Common myeloid progenitor, CD34-positive (primary cell): ENCODE measurements around the gene SPNS2.

Source experiments
- CTCF ChIA-PET: fragments of 350-600 bp; sonication (Branson Sonifier 250); formaldehyde crosslinking; loops from one replicate; lab custom pipeline; 2021; ENCODE audit warnings: antibody characterized with exemption; lab: Charles Lee
- POLR2A ChIA-PET: fragments of 350-600 bp; sonication (Branson Sonifier 250); formaldehyde crosslinking; loops from one replicate; lab custom pipeline; 2021; ENCODE audit warnings: antibody characterized with exemption; lab: Charles Lee
- DNase-seq, 3 donors: peaks; one replicate each; pipeline versions ENCODE4 v3.0.0 to v3.0.0-alpha.2; 2013
- H3K27ac ChIP-seq, 2 experiments: 1 replicate in 1 of 2; 2 replicates in 1 of 2; pipeline ENCODE4 v1.7.0; 2013; ENCODE audit warnings: inconsistent platforms in 2 of 2, low read length in 2 of 2, mild to moderate bottlenecking in 2 of 2, low read depth in 1 of 2, moderate library complexity in 1 of 2; ENCODE audit not compliant: severe bottlenecking in 2 of 2, insufficient read depth in 1 of 2, poor library complexity in 1 of 2
- H3K27me3 ChIP-seq, 5 experiments: replicated peaks in 2 of 5; 1 replicate in 3 of 5; 2 replicates in 2 of 5; pipeline versions ENCODE4 v1.6.1 to v1.7.0; 2013; ENCODE audit warnings: low read length in 4 of 5, mild to moderate bottlenecking in 2 of 5, moderate library complexity in 2 of 5, inconsistent platforms in 1 of 5; ENCODE audit not compliant: insufficient read depth in 5 of 5, control insufficient read depth in 4 of 5
- H3K36me3 ChIP-seq, 4 experiments: 1 replicate in 2 of 4; 2 replicates in 2 of 4; pipeline versions ENCODE4 v1.6.1 to v1.7.0; 2013; ENCODE audit warnings: low read length in 3 of 4, control low read depth in 1 of 4, mild to moderate bottlenecking in 1 of 4; ENCODE audit not compliant: control insufficient read depth in 4 of 4, insufficient read depth in 4 of 4
- H3K4me1 ChIP-seq, 4 experiments: 1 replicate in 3 of 4; 2 replicates in 1 of 4; pipeline versions ENCODE4 v1.6.1 to v1.7.1; 2013; ENCODE audit warnings: low read length in 3 of 4, mild to moderate bottlenecking in 3 of 4, control low read depth in 1 of 4, inconsistent platforms in 1 of 4, moderate library complexity in 1 of 4; ENCODE audit not compliant: control insufficient read depth in 4 of 4, insufficient read depth in 4 of 4; ENCODE audit errors: control extremely low read depth in 1 of 4
- H3K4me3 ChIP-seq, 7 experiments: 1 replicate in 4 of 7; 2 replicates in 3 of 7; pipeline versions ENCODE4 v1.5.1 to v1.7.0; 2013; ENCODE audit warnings: mild to moderate bottlenecking in 7 of 7, low read length in 6 of 7, moderate library complexity in 6 of 7, inconsistent platforms in 2 of 7, low read depth in 2 of 7, control low read depth in 1 of 7; ENCODE audit not compliant: insufficient read depth in 4 of 7, control insufficient read depth in 1 of 7; ENCODE audit errors: extremely low read depth in 1 of 7
- H3K9me3 ChIP-seq, 5 experiments: 1 replicate in 4 of 5; 2 replicates in 1 of 5; pipeline versions ENCODE4 v1.6.1 to v1.7.1; 2013; ENCODE audit warnings: low read length in 4 of 5, mild to moderate bottlenecking in 2 of 5, inconsistent platforms in 1 of 5, low read depth in 1 of 5, moderate library complexity in 1 of 5; ENCODE audit not compliant: control insufficient read depth in 4 of 5, insufficient read depth in 2 of 5; ENCODE audit errors: control extremely low read depth in 1 of 5
- WGBS: methylation state at CpG from one replicate; pipeline ENCODE4 v1.1.5; 2013; ENCODE audit not compliant: insufficient coverage; 5-methylcytosine and 5-hydroxymethylcytosine counted together

SPNS2 gene

GRCh38 chr17:4545217-4545951, 46.7 kb downstream of the SPNS2 start:
- Histone ChIP-seq H3K36me3 (peaks cover 0 to 94% (median 62%) of the 10 kb centered on the region in 4 experiments), H3K27me3 (no peaks in the 10 kb centered on the region), H3K9me3 (no peaks in the 10 kb centered on the region), H3K27ac (no peak overlapping the region), H3K4me1 (peaks cover 0 to 13% (median 6%) of the 10 kb centered on the region in 4 experiments), H3K4me3 (no peak overlapping the region)
- POLR2A ChIA-PET = no interaction called here
- WGBS = 93% methylated on average over 17 of the region's 32 CpGs
- CTCF ChIA-PET = interaction anchor here (0.6 to 2.5 kb wide), 3 partner anchors 16 to 504 kb away, joined by 3 to 7 read pairs (median 3); no protein-coding TSS in a partner anchor
- DNase-seq = no peak

GRCh38 chr17:4547118-4547906, 48.6 kb downstream of the SPNS2 start:
- Histone ChIP-seq H3K4me3 (no peak overlapping the region), H3K36me3 (peaks cover 3 to 93% (median 71%) of the 10 kb centered on the region in 4 experiments), H3K4me1 (no peaks in the 10 kb centered on the region), H3K9me3 (no peaks in the 10 kb centered on the region), H3K27me3 (no peaks in the 10 kb centered on the region), H3K27ac (no peak overlapping the region)
- ChIA-PET CTCF (interaction anchor here (1.8 to 5.4 kb wide), 2 partner anchors 10 to 20 kb away, joined by 5 to 18 read pairs; no protein-coding TSS in a partner anchor), POLR2A (interaction anchor here (0.6 kb wide), 1 partner anchor 305 kb away, joined by 3 read pairs; no protein-coding TSS in a partner anchor)
- DNase-seq = no peak
- WGBS = 96% methylated on average over 11 of the region's 17 CpGs

DNA sequence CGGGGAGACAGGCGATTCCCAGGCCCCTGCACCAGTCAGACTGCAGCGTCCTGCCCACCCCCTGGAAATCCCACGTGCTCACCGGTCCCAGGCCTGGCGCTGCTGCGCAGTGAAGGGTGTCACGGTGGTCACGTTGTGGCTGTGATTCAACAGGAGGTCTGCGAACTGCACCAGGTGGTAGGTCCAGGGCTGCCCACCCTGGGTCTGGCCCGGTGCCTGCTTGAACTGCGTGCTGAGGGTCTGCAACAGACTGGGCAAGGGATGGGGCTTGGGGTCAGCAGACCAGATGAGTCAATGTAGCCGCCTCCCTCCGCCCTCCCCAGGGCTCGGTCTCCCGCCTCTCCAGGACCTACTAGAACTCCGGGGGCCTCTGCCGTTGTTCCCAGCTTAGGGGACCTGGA, 49.4 kb downstream of the SPNS2 start:
- Histone ChIP-seq H3K27ac (no peak overlapping the region), H3K36me3 (peaks cover 3 to 92% (median 68%) of the 10 kb centered on the region in 4 experiments)
- no peak for DNase-seq

GRCh38 chr17:4548721-4549531, 50.2 kb downstream of the SPNS2 start:
- 97% methylated on average over 24 of the region's 24 CpGs for WGBS
- Histone ChIP-seq H3K4me1 (peaks cover 0 to 3% (median 2%) of the 10 kb centered on the region in 4 experiments), H3K4me3 (no peak overlapping the region), H3K27me3 (no peaks in the 10 kb centered on the region), H3K36me3 (peaks cover 4 to 92% (median 69%) of the 10 kb centered on the region in 4 experiments), H3K27ac (no peak overlapping the region), H3K9me3 (no peaks in the 10 kb centered on the region)
- no peak for DNase-seq
- ChIA-PET CTCF (interaction anchor here (1.8 to 5.4 kb wide), 2 partner anchors 11 to 18 kb away, joined by 5 to 18 read pairs; no protein-coding TSS in a partner anchor), POLR2A (no interaction called here)

More for the DNA sequence above, 49.4 kb downstream of the SPNS2 start:
- Histone ChIP-seq H3K4me1 (no peaks in the 10 kb centered on the region), H3K9me3 (no peaks in the 10 kb centered on the region), H3K27me3 (no peaks in the 10 kb centered on the region), H3K4me3 (no peak overlapping the region)
- CTCF ChIA-PET = interaction anchor here (1.8 to 5.4 kb wide), 2 partner anchors 10 to 19 kb away, joined by 5 to 18 read pairs; no protein-coding TSS in a partner anchor
- POLR2A ChIA-PET = no interaction called here
- 96% methylated on average over 17 of the region's 18 CpGs for WGBS

DNA sequence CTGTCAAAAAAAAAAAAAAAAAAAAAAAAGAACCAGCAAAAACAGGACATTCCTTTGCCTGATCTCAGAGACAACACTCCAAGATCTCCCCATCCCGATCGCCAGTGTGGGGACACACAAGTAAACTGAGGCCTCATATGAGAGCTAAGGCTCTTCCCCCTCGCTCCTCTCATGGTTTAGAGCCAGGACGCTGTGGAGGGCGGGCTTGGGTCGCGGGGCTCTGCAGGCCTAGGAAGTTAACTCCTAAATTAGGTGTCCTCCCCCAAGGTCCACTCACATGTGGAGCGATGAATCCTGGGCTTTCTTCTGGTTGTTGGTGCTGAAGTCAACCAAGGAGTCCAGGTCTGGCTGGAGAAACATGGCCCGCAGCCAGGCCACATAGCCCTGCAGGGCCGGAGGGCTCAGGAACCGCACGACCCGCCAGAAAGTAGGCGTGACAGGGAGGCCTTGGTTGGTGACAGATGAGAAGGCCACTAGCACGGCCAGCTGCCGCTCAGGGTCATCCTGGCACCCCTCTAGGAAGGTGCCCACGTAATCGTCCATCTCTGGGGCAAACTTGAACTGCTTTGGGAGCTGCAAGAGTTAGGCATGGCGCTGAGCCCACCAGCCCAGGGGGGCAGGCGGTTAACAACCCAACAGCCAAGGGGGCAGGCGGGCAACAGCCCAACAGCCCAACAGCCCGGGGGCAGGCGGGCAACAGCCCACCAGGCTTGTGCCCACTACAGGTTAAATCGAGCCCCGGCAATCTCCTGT, 51.3 kb downstream of the SPNS2 start:
- ChIA-PET CTCF (interaction anchor here (0.6 to 5.4 kb wide), 4 partner anchors 12 to 35 kb away, joined by 3 to 18 read pairs (median 6); no protein-coding TSS in a partner anchor), POLR2A (no interaction called here)
- Histone ChIP-seq H3K4me1 (peaks cover 0 to 14% (median 13%) of the 10 kb centered on the region in 4 experiments), H3K9me3 (no peaks in the 10 kb centered on the region), H3K27ac (no peak overlapping the region), H3K27me3 (no peaks in the 10 kb centered on the region), H3K36me3 (peaks cover 4 to 84% (median 66%) of the 10 kb centered on the region in 4 experiments), H3K4me3 (no peak overlapping the region)
- WGBS = 94% methylated on average over 22 of the region's 25 CpGs
- no peak for DNase-seq

- Histone ChIP-seq H3K9me3 (no peaks in the 10 kb centered on the region), H3K4me3 (no peak overlapping the region), H3K36me3 (peaks cover 4 to 78% (median 63%) of the 10 kb centered on the region in 4 experiments), H3K27me3 (no peaks in the 10 kb centered on the region), H3K4me1 (peaks cover 0 to 19% (median 16%) of the 10 kb centered on the region in 4 experiments), H3K27ac (no peak overlapping the region)
- ChIA-PET POLR2A (no interaction called here), CTCF (interaction anchor here (1.2 to 5.4 kb wide), 5 partner anchors 13 to 33 kb away, joined by 4 to 18 read pairs (median 6); no protein-coding TSS in a partner anchor)
- DNase-seq = no peak
- WGBS = 95% methylated on average over 16 of the region's 16 CpGs
These were observed 51.9 kb downstream of the SPNS2 start for GRCh38 chr17:4550534-4551039.
